Liver (tissue), 9 donors: Measurements from ENCODE around the gene TMEM63B. TPM values are rescaled to one million over a fixed set of nuclear protein-coding genes. Genes with fewer than 3 reads are reported as not detected.

Experiments
- DNase-seq: peaks from one replicate; pipeline ENCODE4 v3.0.0-alpha.2; 2017; ENCODE audit warnings: low spot score
- H3K27ac ChIP-seq, 2 donors: one replicate each; pipeline ENCODE4 v1.7.0; 2013; ENCODE audit warnings: inconsistent platforms in 2 of 2, low read length in 2 of 2, control low read depth in 1 of 2, low read depth in 1 of 2, mild to moderate bottlenecking in 1 of 2
- H3K27me3 ChIP-seq, 4 donors: one replicate each; pipeline versions ENCODE4 v1.6.1 to v1.7.0; 2013; ENCODE audit warnings: low read length in 3 of 4, inconsistent platforms in 1 of 4, mild to moderate bottlenecking in 1 of 4, moderate library complexity in 1 of 4; ENCODE audit not compliant: control insufficient read depth in 4 of 4, insufficient read depth in 4 of 4
- H3K36me3 ChIP-seq, 4 donors: one replicate each; pipeline versions ENCODE4 v1.6.1 to v1.7.0; 2013; ENCODE audit warnings: low read length in 3 of 4, mild to moderate bottlenecking in 3 of 4, low read depth in 1 of 4, moderate library complexity in 1 of 4; ENCODE audit not compliant: control insufficient read depth in 4 of 4, insufficient read depth in 3 of 4
- H3K4me1 ChIP-seq, 4 donors: one replicate each; pipeline versions ENCODE4 v1.6.1 to v1.7.0; 2013; ENCODE audit warnings: low read length in 3 of 4, mild to moderate bottlenecking in 3 of 4, moderate library complexity in 1 of 4; ENCODE audit not compliant: control insufficient read depth in 4 of 4, insufficient read depth in 4 of 4
- H3K4me3 ChIP-seq, 3 donors: one replicate each; pipeline versions ENCODE4 v1.6.1 to v1.7.0; 2013; ENCODE audit warnings: low read length in 3 of 3, control low read depth in 1 of 3, low read depth in 1 of 3, mild to moderate bottlenecking in 1 of 3
- H3K9ac ChIP-seq, 2 donors: one replicate each; pipeline ENCODE4 v1.7.0; 2013; ENCODE audit warnings: low read length in 2 of 2, mild to moderate bottlenecking in 2 of 2, moderate library complexity in 2 of 2, control low read depth in 1 of 2, low read depth in 1 of 2
- H3K9me3 ChIP-seq, 4 donors: one replicate each; pipeline versions ENCODE4 v1.6.1 to v1.7.0; 2013; ENCODE audit warnings: low read length in 3 of 4; ENCODE audit not compliant: control insufficient read depth in 4 of 4
- EGR1 ChIP-seq, 2 donors: IDR thresholded peaks; 2 replicates each; pipeline ENCODE4 v1.6.1; 2016 to 2018; ENCODE audit warnings: antibody characterized with exemption in 2 of 2, low read depth in 2 of 2
- FOXA1 ChIP-seq: IDR thresholded peaks from 2 replicates; pipeline ENCODE4 v1.6.1; 2016; ENCODE audit warnings: antibody characterized with exemption
- FOXA2 ChIP-seq: IDR thresholded peaks from 2 replicates; pipeline ENCODE4 v1.6.1; 2016; ENCODE audit warnings: antibody characterized with exemption
- GABPA ChIP-seq, 2 donors: IDR thresholded peaks in 1 of 2; conservative IDR thresholded peaks in 1 of 2; 2 replicates each; pipeline ENCODE4 v1.6.1; 2016; ENCODE audit warnings: antibody characterized with exemption in 2 of 2, mild to moderate bottlenecking in 1 of 2, moderate library complexity in 1 of 2
- HNF4A ChIP-seq, 2 donors: conservative IDR thresholded peaks; 2 replicates each; pipeline ENCODE4 v1.6.1; 2016; ENCODE audit warnings: antibody characterized with exemption in 2 of 2, mild to moderate bottlenecking in 2 of 2
- HNF4G ChIP-seq: IDR thresholded peaks from 2 replicates; pipeline ENCODE4 v1.6.1; 2016; ENCODE audit warnings: antibody characterized with exemption
- JUND ChIP-seq, 2 donors: IDR thresholded peaks; 2 replicates each; pipeline ENCODE4 v1.6.1; 2016; ENCODE audit warnings: antibody characterized with exemption in 2 of 2
- MAX ChIP-seq: IDR thresholded peaks from 2 replicates; pipeline ENCODE4 v1.6.1; 2016; ENCODE audit warnings: antibody characterized with exemption
- NR2F2 ChIP-seq: IDR thresholded peaks from 2 replicates; pipeline ENCODE4 v1.6.1; 2016; ENCODE audit warnings: antibody characterized with exemption
- RAD21 ChIP-seq, 2 donors: IDR thresholded peaks; 2 replicates each; pipeline ENCODE4 v1.6.1; 2016; ENCODE audit warnings: antibody characterized with exemption in 2 of 2, mild to moderate bottlenecking in 2 of 2
- RXRA ChIP-seq, 2 donors: IDR thresholded peaks; 2 replicates each; pipeline ENCODE4 v1.6.1; 2017 to 2018; ENCODE audit warnings: antibody characterized with exemption in 2 of 2, mild to moderate bottlenecking in 1 of 2
- SP1 ChIP-seq: IDR thresholded peaks from 2 replicates; pipeline ENCODE4 v1.6.1; 2018; ENCODE audit warnings: antibody characterized with exemption, mild to moderate bottlenecking
- YY1 ChIP-seq: IDR thresholded peaks from 2 replicates; pipeline ENCODE4 v1.6.1; 2016; ENCODE audit warnings: antibody characterized with exemption, mild to moderate bottlenecking
- ZBTB33 ChIP-seq: IDR thresholded peaks from 2 replicates; pipeline ENCODE4 v1.6.1; 2016; ENCODE audit warnings: antibody characterized with exemption
- WGBS: extraction: QIAGEN DNeasy Blood & Tissue Kit; methylation state at CpG from one replicate; pipeline ENCODE4 v1.1.7; 2013; 5-methylcytosine and 5-hydroxymethylcytosine counted together
- polyA plus RNA-seq, 2 donors: library from polyadenylated mRNA; stranded (reverse) in 1 of 2; unstranded in 1 of 2; fragments of 200-250 nt in 1 of 2; fragments of >200 nt in 1 of 2; fragmentation: Nextera tagmentation in 1 of 2; extraction: Ambion mirVana in 1 of 2; gene quantifications; one replicate each; pipeline versions ENCODE4 v1.2.1 to v1.2.3, GENCODE V29; 2013 to 2015
- total RNA-seq, 2 donors: library from RNA; depleted of rRNA; stranded (reverse); fragments of >200 nt; gene quantifications; one replicate each; pipeline ENCODE4 v1.2.3, GENCODE V29; 2014
- TF ChIP-seq, protein P1 (sequence below): IDR thresholded peaks from 2 replicates; pipeline ENCODE4 v1.6.1; 2016; ENCODE audit warnings: antibody characterized with exemption
- TF ChIP-seq, protein P2 (sequence below): IDR thresholded peaks from 2 replicates; pipeline ENCODE4 v1.6.1; 2016; ENCODE audit warnings: antibody characterized with exemption, mild to moderate bottlenecking
- donor health status: healthy.
- donor health status: healthy.
- donor health status: healthy.
- donor health status: healthy.
- donor health status: healthy.

Gene TMEM63B
- total and polyA plus RNA-seq, 4 donors = 9.6 to 64.9 (median 37.6) TPM

DNA sequence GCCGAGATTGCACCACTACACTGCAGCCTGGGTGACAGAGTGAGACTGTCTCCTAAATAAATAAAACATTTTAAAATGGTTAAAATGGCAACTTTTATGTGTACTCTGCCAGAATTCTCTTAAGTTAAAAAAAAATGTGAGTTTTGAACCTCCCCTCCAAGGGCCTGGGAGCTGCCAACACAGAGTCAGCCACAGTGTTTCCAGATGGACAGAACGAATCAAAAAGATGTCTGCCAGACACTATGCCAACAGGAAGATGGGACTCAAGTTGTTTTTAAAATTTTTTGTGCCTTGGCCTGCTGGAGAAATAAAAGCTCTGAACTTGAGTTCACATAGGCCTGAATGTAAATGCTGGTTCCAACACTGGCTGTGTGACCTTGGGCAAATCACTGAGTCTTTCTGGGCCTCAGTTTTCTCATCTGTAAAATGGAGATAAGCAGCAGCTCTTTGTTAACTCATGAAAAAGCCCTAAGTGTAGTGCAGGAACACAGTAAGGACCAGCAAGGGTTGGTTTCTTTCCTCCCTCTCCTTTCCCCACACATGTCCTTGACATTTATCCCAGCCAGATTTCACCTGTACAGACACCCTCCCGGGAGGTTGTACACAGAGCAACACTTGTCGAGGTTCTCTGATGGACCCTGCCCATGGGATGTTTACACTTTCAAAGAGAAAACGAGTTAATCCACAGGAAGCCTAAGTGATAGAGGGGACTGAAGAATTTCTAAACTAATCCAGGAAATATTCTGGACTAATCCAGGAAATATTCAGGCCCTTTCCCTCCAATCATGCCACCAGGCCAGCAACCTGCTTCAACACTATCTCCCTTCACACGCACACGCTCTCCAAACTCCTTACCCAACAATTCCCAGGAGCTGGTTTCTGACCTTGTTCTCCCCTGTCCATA, 35.1 kb upstream of the TMEM63B start (continued):
- TF ChIP-seq ZBTB33 = no peak

- peaks cover 3 to 20% (median 17%) of the 10 kb centered on the region in 4 donors for H3K4me1 ChIP-seq
- H3K9ac ChIP-seq = no peak overlapping the region
- H3K36me3 ChIP-seq = no peaks in the 10 kb centered on the region
- H3K27me3 ChIP-seq = no peaks in the 10 kb centered on the region
- TF ChIP-seq NR2F2 = no peak
- no peak for TF ChIP-seq ZBTB33
- TF ChIP-seq JUND (IDR thresholded peaks at IDR 0.05) = no peak
- TF ChIP-seq HNF4G = no peak
- no peak for TF ChIP-seq YY1
- H3K27ac ChIP-seq = no peak overlapping the region
- H3K9me3 ChIP-seq = no peaks in the 10 kb centered on the region
- H3K4me3 ChIP-seq = no peak overlapping the region
- DNase-seq = no peak
- WGBS = 94% methylated on average over 5 of the region's 5 CpGs
These were observed 34.3 kb upstream of the TMEM63B start for GRCh38 chr6:44093066-44093465.

GRCh38 chr6:44093750-44094402, 33.5 kb upstream of the TMEM63B start:
- no peak overlapping the region for H3K9ac ChIP-seq
- no peak for DNase-seq
- TF ChIP-seq SP1 (no peak), HNF4A (conservative IDR thresholded peaks at IDR 0.05) (no peak), FOXA2 (no peak), JUND (IDR thresholded peaks at IDR 0.05) (no peak), RXRA (IDR thresholded peaks at IDR 0.05) (no peak), EGR1 (IDR thresholded peaks at IDR 0.05; ENCODE audit: low read depth in 2 of 2) (no peak), YY1 (no peak), GABPA (IDR thresholded peaks at IDR 0.05 in 1 of 2, conservative IDR thresholded peaks at IDR 0.05 in 1 of 2) (no peak), RAD21 (IDR thresholded peaks at IDR 0.05) (no peak), MAX (no peak), NR2F2 (no peak), FOXA1 (no peak)
- TF ChIP-seq, protein P1, sequence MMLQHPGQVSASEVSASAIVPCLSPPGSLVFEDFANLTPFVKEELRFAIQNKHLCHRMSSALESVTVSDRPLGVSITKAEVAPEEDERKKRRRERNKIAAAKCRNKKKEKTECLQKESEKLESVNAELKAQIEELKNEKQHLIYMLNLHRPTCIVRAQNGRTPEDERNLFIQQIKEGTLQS = no peak
- TF ChIP-seq, protein P2, sequence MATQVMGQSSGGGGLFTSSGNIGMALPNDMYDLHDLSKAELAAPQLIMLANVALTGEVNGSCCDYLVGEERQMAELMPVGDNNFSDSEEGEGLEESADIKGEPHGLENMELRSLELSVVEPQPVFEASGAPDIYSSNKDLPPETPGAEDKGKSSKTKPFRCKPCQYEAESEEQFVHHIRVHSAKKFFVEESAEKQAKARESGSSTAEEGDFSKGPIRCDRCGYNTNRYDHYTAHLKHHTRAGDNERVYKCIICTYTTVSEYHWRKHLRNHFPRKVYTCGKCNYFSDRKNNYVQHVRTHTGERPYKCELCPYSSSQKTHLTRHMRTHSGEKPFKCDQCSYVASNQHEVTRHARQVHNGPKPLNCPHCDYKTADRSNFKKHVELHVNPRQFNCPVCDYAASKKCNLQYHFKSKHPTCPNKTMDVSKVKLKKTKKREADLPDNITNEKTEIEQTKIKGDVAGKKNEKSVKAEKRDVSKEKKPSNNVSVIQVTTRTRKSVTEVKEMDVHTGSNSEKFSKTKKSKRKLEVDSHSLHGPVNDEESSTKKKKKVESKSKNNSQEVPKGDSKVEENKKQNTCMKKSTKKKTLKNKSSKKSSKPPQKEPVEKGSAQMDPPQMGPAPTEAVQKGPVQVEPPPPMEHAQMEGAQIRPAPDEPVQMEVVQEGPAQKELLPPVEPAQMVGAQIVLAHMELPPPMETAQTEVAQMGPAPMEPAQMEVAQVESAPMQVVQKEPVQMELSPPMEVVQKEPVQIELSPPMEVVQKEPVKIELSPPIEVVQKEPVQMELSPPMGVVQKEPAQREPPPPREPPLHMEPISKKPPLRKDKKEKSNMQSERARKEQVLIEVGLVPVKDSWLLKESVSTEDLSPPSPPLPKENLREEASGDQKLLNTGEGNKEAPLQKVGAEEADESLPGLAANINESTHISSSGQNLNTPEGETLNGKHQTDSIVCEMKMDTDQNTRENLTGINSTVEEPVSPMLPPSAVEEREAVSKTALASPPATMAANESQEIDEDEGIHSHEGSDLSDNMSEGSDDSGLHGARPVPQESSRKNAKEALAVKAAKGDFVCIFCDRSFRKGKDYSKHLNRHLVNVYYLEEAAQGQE = no peak
- no peak overlapping the region for H3K4me3 ChIP-seq
- 95% methylated on average over 6 of the region's 6 CpGs for WGBS
- no peaks in the 10 kb centered on the region for H3K27me3 ChIP-seq
- no peak overlapping the region for H3K27ac ChIP-seq
- H3K9me3 ChIP-seq = no peaks in the 10 kb centered on the region
- no peaks in the 10 kb centered on the region for H3K36me3 ChIP-seq
- H3K4me1 ChIP-seq = peaks cover 3 to 21% (median 17%) of the 10 kb centered on the region in 4 donors
